Measurements from ENCODE around the gene IGLL1.
"Not testable (repeated sequence)": the region's sequence is repeated elsewhere in the genome, so short reads cannot be mapped to it uniquely, and the experiment has no call there.

IGLL1 gene

DNA sequence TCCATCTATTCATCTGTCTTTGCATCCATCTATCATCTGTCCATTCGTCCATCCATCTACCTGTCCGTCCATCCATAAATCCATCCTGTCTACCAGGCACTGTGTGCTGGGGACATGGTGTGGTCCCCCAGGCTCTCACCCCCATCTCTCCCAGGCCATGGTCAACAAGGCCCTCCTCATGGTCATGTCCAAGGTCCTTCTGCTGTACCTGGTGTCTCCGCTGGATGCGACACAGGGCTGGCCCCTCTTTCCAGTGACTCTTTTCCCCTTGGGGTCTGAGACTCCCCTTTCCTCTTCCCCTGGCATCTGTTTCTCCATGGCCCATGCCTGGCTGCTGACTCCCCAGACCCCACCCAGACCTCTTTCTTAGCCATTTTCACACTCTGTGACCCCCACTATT is 4.5 kb downstream of the IGLL1 start:
- in situ Hi-C loops (cut with MboI; ENCODE audit: low sequenced_read_pairs, unreplicated experiment): no loop called here
- TF ChIP-seq, protein P1, sequence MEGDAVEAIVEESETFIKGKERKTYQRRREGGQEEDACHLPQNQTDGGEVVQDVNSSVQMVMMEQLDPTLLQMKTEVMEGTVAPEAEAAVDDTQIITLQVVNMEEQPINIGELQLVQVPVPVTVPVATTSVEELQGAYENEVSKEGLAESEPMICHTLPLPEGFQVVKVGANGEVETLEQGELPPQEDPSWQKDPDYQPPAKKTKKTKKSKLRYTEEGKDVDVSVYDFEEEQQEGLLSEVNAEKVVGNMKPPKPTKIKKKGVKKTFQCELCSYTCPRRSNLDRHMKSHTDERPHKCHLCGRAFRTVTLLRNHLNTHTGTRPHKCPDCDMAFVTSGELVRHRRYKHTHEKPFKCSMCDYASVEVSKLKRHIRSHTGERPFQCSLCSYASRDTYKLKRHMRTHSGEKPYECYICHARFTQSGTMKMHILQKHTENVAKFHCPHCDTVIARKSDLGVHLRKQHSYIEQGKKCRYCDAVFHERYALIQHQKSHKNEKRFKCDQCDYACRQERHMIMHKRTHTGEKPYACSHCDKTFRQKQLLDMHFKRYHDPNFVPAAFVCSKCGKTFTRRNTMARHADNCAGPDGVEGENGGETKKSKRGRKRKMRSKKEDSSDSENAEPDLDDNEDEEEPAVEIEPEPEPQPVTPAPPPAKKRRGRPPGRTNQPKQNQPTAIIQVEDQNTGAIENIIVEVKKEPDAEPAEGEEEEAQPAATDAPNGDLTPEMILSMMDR (IDR thresholded peaks at IDR 0.05; ENCODE audit: borderline replicate concordance, control extremely low read depth, extremely low read depth, insufficient read depth, missing control alignments): no peak
- no peak for DNase-seq (ENCODE audit: low spot score)

DNA sequence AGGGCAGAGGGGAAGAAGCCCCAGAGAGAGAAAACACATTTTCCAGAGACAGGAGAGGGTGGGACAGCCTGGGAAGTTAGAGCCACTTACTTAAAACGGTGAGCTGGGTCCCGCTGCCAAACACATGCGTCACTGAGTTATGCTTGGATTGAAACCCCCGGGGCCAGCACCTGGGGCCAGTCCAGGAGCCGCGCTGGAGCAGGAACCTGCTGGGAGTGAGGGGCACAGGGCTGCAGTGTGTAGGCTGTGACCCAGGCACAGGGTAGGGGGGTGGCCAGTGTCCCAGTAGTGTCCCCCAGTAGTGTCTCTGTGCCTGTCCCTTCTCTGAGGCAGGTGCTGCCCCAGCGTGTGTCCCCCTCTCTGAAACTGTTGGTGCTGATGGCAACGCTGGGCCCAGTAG is 5.2 kb downstream of the IGLL1 start:
- in situ Hi-C loops (cut with MboI; ENCODE audit: low sequenced_read_pairs, unreplicated experiment): no loop called here
- TF ChIP-seq, protein P1 (IDR thresholded peaks at IDR 0.05; ENCODE audit: borderline replicate concordance, control extremely low read depth, extremely low read depth, insufficient read depth, missing control alignments): no peak
- DNase-seq (ENCODE audit: low spot score): no peak

DNA sequence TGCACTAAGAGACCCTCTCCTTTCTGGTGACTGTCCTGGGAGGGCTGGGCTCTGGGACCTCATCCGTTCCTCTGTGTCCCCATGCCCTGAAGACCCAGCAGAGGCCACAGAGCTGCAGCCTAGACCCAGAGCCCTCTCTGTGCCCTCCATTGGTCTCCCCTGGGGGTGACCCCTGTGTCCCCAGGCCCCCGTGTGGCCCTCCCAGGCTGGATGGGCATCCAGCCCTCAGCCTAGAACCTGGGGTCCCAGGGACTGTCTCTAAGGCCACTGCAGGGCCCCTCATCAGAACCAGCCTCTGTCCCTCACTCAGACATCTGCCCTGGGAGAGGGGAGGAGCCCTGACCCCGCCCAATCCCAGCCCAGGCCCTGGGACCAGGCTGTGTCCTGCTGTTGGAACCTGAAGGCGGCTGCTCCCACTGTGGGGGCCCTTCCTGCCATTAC is 5.7 kb downstream of the IGLL1 start:
- TF ChIP-seq, protein P1 (IDR thresholded peaks at IDR 0.05; ENCODE audit: borderline replicate concordance, control extremely low read depth, extremely low read depth, insufficient read depth, missing control alignments): no peak

DNA sequence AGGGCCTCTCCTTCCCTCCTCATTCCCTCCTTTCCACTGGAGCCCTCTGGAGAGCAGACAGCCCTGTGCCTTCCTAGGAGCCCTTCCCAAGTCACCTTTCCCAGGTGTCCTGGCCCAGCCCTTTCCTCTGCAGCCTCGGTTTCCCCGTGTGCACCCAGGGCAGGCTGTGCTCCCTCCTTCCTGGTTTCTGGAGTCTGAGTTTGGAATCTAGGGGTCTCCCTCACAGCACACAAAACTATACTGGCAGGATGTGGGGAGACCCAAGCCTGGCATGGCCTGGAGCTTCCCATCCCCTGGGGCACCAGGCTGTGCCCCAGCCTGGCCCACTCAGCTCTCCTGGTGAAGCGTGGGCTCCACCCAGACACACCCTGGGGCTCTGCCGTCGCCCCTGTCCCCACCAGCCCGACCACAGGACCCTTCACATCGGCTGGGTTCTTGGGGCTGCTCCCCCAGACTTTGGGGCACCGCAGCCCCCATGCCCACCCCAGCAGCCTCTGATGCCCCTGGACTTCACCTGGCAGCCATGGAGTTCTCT is 6.3 kb downstream of the IGLL1 start:
- DNase-seq (ENCODE audit: low spot score); in situ Hi-C loops (cut with MboI; ENCODE audit: low sequenced_read_pairs, unreplicated experiment): not testable (repeated sequence)

More for the DNA sequence above, 5.7 kb downstream of the IGLL1 start:
- in situ Hi-C loops (cut with MboI; ENCODE audit: low sequenced_read_pairs, unreplicated experiment): no loop called here
- DNase-seq (ENCODE audit: low spot score): no peak

DNA sequence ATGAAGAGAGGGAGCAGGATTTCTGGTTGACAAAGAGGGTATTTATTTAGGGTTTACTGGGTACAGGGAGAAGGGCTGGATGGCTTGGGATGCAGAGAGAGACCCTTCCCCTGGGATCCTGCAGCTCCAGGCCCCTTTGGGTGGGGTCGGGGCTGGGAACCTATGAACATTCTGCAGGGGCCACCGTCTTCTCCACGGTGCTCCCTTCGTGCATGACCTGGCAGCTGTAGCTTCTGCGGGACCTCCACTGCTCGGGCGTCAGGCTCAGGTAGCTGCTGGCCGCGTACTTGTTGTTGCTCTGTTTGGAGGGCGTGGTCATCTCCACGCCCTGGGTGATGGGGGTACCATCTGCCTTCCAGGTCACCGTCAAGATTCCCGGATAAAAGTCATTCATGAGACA is 7.0 kb downstream of the IGLL1 start:
- DNase-seq (ENCODE audit: low spot score); in situ Hi-C loops (cut with MboI; ENCODE audit: low sequenced_read_pairs, unreplicated experiment): not testable (repeated sequence)

DNA sequence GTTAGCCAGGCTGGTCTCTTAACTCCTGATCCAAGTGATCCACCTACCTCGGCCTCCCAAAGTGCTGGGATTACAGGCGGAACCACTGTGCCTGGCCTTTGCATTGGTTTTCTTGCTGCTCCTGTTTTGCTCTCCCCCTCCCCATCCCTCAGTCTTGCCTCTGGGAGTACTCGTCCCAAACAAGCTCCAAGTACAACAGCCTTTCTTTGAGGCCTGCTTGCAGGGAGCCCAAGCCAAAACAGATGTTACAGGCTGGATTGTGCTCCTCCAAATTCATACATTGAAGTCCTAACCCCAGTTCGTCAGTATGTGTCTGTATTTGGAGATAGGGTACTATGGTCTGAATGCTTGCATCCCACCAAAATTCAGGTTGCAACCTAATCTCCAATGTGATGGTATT is 8.6 kb downstream of the IGLL1 start:
- DNase-seq (ENCODE audit: low spot score): no peak
- TF ChIP-seq, protein P1 (IDR thresholded peaks at IDR 0.05; ENCODE audit: borderline replicate concordance, control extremely low read depth, extremely low read depth, insufficient read depth, missing control alignments): no peak
- in situ Hi-C loops (cut with MboI; ENCODE audit: low sequenced_read_pairs, unreplicated experiment): no loop called here

DNA sequence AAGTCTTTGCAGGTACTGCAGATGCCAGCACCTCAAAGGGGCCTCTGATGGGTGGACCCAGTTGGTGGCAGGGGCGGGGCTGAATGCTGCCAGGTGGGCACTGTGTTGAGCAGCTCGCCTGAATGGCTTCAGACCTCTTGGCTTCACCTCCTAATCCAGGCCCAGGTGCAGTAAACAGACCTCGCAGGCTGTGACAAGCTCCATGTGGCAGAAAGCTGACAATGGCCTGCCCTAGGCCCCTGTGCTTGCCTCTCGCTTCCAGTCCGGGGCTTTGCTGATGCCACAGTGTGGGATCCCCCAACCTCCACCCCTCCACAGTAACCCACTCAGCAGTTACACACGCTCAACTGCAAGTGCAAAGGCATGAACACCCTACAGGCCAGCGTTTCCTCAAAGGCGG is 9.4 kb downstream of the IGLL1 start:
- no peak for DNase-seq (ENCODE audit: low spot score)
- in situ Hi-C loops (cut with MboI; ENCODE audit: low sequenced_read_pairs, unreplicated experiment): no loop called here
- TF ChIP-seq, protein P1 (IDR thresholded peaks at IDR 0.05; ENCODE audit: borderline replicate concordance, control extremely low read depth, extremely low read depth, insufficient read depth, missing control alignments): no peak

DNA sequence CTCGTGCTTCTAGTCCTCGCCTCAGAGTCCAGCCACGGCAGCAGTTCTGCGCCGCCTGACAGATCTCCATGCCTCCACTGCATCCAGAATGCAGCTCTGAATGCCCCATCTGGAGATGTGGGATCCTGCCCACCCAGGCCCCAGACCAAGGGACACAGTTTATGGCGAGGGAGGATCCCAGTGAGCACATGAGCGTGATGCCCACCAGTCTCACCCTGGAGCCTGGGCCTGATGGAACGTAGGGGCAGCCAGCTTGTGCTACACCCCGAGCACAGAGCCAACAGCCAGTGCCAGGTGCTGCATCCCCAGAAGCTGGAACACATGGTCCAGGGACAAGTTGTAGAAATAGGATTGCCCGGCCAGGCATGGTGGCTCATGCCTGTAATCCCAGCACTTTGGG is 10.4 kb downstream of the IGLL1 start:
- in situ Hi-C loops (cut with MboI; ENCODE audit: low sequenced_read_pairs, unreplicated experiment): no loop called here
- DNase-seq (ENCODE audit: low spot score): no peak
- TF ChIP-seq, protein P1 (IDR thresholded peaks at IDR 0.05; ENCODE audit: borderline replicate concordance, control extremely low read depth, extremely low read depth, insufficient read depth, missing control alignments): no peak
